PC-3 (cell line): ENCODE data around the gene ITPR3. TPM values are rescaled to one million over a fixed set of nuclear protein-coding genes. Genes with fewer than 3 reads are reported as not detected.

ENCODE experiments used
- ATAC-seq: fragments of 200-7000 bp; cut with Tn5 transposase; 2 replicates; pipeline ENCODE4 v1.9.1; 2020; ENCODE audit warnings: mild to moderate bottlenecking, moderate library complexity
- BruUV-seq: library from RNA; stranded (reverse); fragments of 400-500 nt; replicated peaks from 2 replicates; lab custom pipeline; 2021; lab: Mats Ljungman, UMichigan
- CTCF ChIA-PET: fragments of 300-600 bp; sonication (Branson Sonifier 250); formaldehyde crosslinking; loops from one replicate; lab custom pipeline; 2022; ENCODE audit warnings: antibody characterized with exemption; lab: Charles Lee
- POLR2A ChIA-PET: fragments of 300-600 bp; sonication (Branson Sonifier 250); formaldehyde crosslinking; loops from one replicate; lab custom pipeline; 2022; ENCODE audit warnings: antibody characterized with exemption; ENCODE audit not compliant: unreplicated experiment; lab: Charles Lee
- DNase-seq: peaks from one replicate; pipeline ENCODE4 v3.0.0-alpha.2; 2015
- H2AFZ ChIP-seq: fragments of 300-600 bp; sonication (generic); 2 replicates; pipeline ENCODE4 v1.6.0; 2016; ENCODE audit warnings: antibody characterized with exemption, low read length
- H3F3A ChIP-seq: fragments of 300-600 bp; sonication (generic); one replicate; pipeline ENCODE4 v1.6.0; 2017; ENCODE audit warnings: antibody characterized with exemption, low read length, control low read depth, mild to moderate bottlenecking; ENCODE audit not compliant: unreplicated experiment
- H3K27ac ChIP-seq: fragments of 300-600 bp; sonication (generic); 2 replicates; pipeline ENCODE4 v1.5.1; 2016; ENCODE audit warnings: mild to moderate bottlenecking, low read length
- H3K27me3 ChIP-seq: fragments of 300-600 bp; sonication (generic); 2 replicates; pipeline ENCODE4 v1.6.1; 2016; ENCODE audit warnings: low read length, mixed read lengths
- H3K36me3 ChIP-seq: fragments of 300-600 bp; sonication (generic); 2 replicates; pipeline ENCODE4 v1.6.1; 2016; ENCODE audit warnings: low read depth, mixed run types, low read length, mixed read lengths
- H3K4me1 ChIP-seq: fragments of 300-600 bp; sonication (generic); 2 replicates; pipeline ENCODE4 v1.5.1; 2016; ENCODE audit warnings: low read length; ENCODE audit not compliant: insufficient read depth
- H3K4me2 ChIP-seq: fragments of 300-600 bp; sonication (generic); 2 replicates; pipeline ENCODE4 v1.6.0; 2016; ENCODE audit warnings: low read length
- H3K4me3 ChIP-seq: fragments of 300-600 bp; sonication (generic); 2 replicates; pipeline ENCODE4 v1.5.1; 2016; ENCODE audit warnings: mild to moderate bottlenecking, low read length, mixed read lengths
- H3K79me2 ChIP-seq: fragments of 300-600 bp; sonication (generic); 2 replicates; pipeline ENCODE4 v1.6.1; 2017; ENCODE audit warnings: low read length, mixed read lengths
- H3K9ac ChIP-seq: fragments of 300-600 bp; sonication (generic); 2 replicates; pipeline ENCODE4 v1.6.0; 2016; ENCODE audit warnings: mild to moderate bottlenecking, low read length
- H3K9me2 ChIP-seq: fragments of 300-600 bp; sonication (generic); replicated peaks from 2 replicates; pipeline ENCODE4 v1.6.1; 2016; ENCODE audit warnings: mixed run types, low read length, mixed read lengths
- H3K9me3 ChIP-seq: fragments of 300-600 bp; sonication (generic); 2 replicates; pipeline ENCODE4 v1.6.1; 2016; ENCODE audit warnings: low read length, mixed read lengths
- H4K20me1 ChIP-seq: fragments of 300-600 bp; sonication (generic); 2 replicates; pipeline ENCODE4 v1.6.1; 2016; ENCODE audit warnings: low read length, mixed read lengths
- CTCF ChIP-seq: fragments of 300-600 bp; sonication (generic); conservative IDR thresholded peaks from 2 replicates; pipeline ENCODE4 v1.5.1; 2017; ENCODE audit warnings: antibody characterized with exemption, low read depth, mild to moderate bottlenecking, low read length
- EZH2 ChIP-seq: fragments of 300-600 bp; sonication (generic); IDR thresholded peaks from one replicate; pipeline ENCODE4 v1.6.1; 2017; ENCODE audit warnings: antibody characterized with exemption, mild to moderate bottlenecking, low read length; ENCODE audit not compliant: unreplicated experiment
- EZH2phosphoT487 ChIP-seq: fragments of 300-600 bp; sonication (generic); IDR thresholded peaks from 2 replicates; pipeline ENCODE4 v1.6.1; 2018; ENCODE audit warnings: mild to moderate bottlenecking, antibody characterized with exemption, low read length, borderline replicate concordance
- intact Hi-C: fragments of 100-400 bp; cut with micrococcal nuclease; formaldehyde crosslinking; loops from 2 replicates; pipeline ENCODE4 v1.9.0; 2023
- total RNA-seq: library from RNA; depleted of rRNA; stranded (reverse); fragments of >200 nt; gene quantifications from 2 replicates; pipeline ENCODE4 v1.2.3, GENCODE V29; 2014

ITPR3 gene
- total RNA-seq, 1 experiment from 2014 or later, result 41.8 TPM

GRCh38 chr6:33688006-33688405, 66.9 kb downstream of the ITPR3 start:
- no peaks in the 10 kb centered on the region for H3K79me2 ChIP-seq
- H2AFZ ChIP-seq, result no peak overlapping the region
- no TSS peak for BruUV-seq
- H3K4me3 ChIP-seq, result no peak overlapping the region
- H4K20me1 ChIP-seq, result no peaks in the 10 kb centered on the region
- H3K27ac ChIP-seq, result no peak overlapping the region
- intact Hi-C loops, result no loop called here
- no peak for DNase-seq
- no peaks in the 10 kb centered on the region for H3K9me3 ChIP-seq
- no peaks in the 10 kb centered on the region for H3K9me2 ChIP-seq
- H3F3A ChIP-seq, result no peaks in the 10 kb centered on the region
- H3K9ac ChIP-seq, result no peak overlapping the region
- peaks cover 32% of the 10 kb centered on the region for H3K36me3 ChIP-seq
- ChIA-PET CTCF (no interaction called here), POLR2A (no interaction called here)
- no peak for TF ChIP-seq EZH2phosphoT487
- TF ChIP-seq CTCF, result no peak
- no peak for TF ChIP-seq EZH2
- H3K4me1 ChIP-seq, result peaks cover 9% of the 10 kb centered on the region
- H3K4me2 ChIP-seq, result no peak overlapping the region
- no peaks in the 10 kb centered on the region for H3K27me3 ChIP-seq
- ATAC-seq, result no peak

- ATAC-seq, result no peak
- no peaks in the 10 kb centered on the region for H3K9me2 ChIP-seq
- no peaks in the 10 kb centered on the region for H3K79me2 ChIP-seq
- DNase-seq, result no peak
- no peak overlapping the region for H3K9ac ChIP-seq
- H3K27me3 ChIP-seq, result no peaks in the 10 kb centered on the region
- no peak overlapping the region for H3K4me3 ChIP-seq
- CTCF ChIA-PET, result no interaction called here
- H2AFZ ChIP-seq, result no peak overlapping the region
- H4K20me1 ChIP-seq, result no peaks in the 10 kb centered on the region
- H3K9me3 ChIP-seq, result no peaks in the 10 kb centered on the region
- BruUV-seq, result no TSS peak
- intact Hi-C loops, result no loop called here
- H3K36me3 ChIP-seq, result peaks cover 36% of the 10 kb centered on the region
- H3K27ac ChIP-seq, result no peak overlapping the region
- H3K4me2 ChIP-seq, result no peak overlapping the region
- POLR2A ChIA-PET, result no interaction called here
- no peaks in the 10 kb centered on the region for H3F3A ChIP-seq
- TF ChIP-seq EZH2 (no peak), CTCF (no peak), EZH2phosphoT487 (no peak)
- H3K4me1 ChIP-seq, result peaks cover 15% of the 10 kb centered on the region
These were observed 67.5 kb downstream of the ITPR3 start for GRCh38 chr6:33688451-33689147.

- Histone ChIP-seq H3K36me3 (peaks cover 39% of the 10 kb centered on the region), H3K4me1 (peaks cover 20% of the 10 kb centered on the region)
- intact Hi-C loops, result no loop called here
These were observed 68.0 kb downstream of the ITPR3 start for GRCh38 chr6:33689148-33689494.

More at GRCh38 chr6:33689148-33689494, 68.0 kb downstream of the ITPR3 start:
- no peaks in the 10 kb centered on the region for H3K79me2 ChIP-seq
- no peak overlapping the region for H3K4me2 ChIP-seq
- no peak overlapping the region for H3K9ac ChIP-seq
- ATAC-seq (no peak), DNase-seq (no peak)
- no peaks in the 10 kb centered on the region for H3K9me3 ChIP-seq
- BruUV-seq, result no TSS peak
- no peaks in the 10 kb centered on the region for H4K20me1 ChIP-seq
- H3K27me3 ChIP-seq, result no peaks in the 10 kb centered on the region
- no peaks in the 10 kb centered on the region for H3K9me2 ChIP-seq
- no peak overlapping the region for H3K27ac ChIP-seq
- no peak for TF ChIP-seq EZH2phosphoT487
- ChIA-PET CTCF (no interaction called here), POLR2A (no interaction called here)
- no peak overlapping the region for H2AFZ ChIP-seq
- H3F3A ChIP-seq, result no peaks in the 10 kb centered on the region
- H3K4me3 ChIP-seq, result no peak overlapping the region
